ENCODE results near the gene BCL2L11. TPM values are rescaled to one million over a fixed set of nuclear protein-coding genes. Genes with fewer than 3 reads are reported as not detected.

BCL2L11 gene
- total RNA-seq, 1 experiment from 2014 or later = 24.5 TPM

DNA sequence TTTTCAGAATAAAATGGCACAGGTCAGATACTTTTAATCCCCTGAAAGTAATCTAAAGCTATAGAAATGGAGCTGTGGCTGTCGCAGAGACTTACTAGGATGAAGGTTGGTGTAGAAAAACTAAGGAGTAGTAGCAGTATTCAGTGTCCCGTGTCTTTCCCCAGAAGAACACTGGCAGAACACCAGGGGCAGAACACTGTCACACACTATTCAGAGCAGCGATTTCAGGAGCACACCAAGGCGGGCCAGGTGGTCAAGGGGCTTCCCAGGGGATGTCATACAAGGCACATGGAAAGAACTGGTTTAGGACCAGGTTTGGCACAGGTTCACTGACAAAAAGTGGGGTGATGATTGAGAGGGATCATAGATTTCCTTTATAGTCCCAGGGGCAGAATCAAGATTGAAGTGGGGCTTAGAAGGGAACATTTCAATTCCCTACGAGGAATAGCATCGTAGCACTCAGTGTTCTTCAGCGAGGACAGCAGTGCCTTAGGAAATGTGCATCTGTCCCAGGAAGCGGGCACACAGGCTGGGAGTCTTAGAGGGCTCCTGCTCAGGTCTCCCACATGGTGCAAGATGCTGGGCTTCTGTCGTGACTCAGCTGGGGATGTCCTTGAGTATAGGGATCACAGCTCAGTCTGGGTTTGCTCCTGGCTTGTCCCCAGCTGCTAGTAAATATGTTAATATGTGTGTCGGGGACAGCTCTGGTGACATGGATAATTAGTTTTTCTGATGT is 22.6 kb downstream of the BCL2L11 start:
- DNase-seq (ENCODE audit: low spot score) = no peak

DNA sequence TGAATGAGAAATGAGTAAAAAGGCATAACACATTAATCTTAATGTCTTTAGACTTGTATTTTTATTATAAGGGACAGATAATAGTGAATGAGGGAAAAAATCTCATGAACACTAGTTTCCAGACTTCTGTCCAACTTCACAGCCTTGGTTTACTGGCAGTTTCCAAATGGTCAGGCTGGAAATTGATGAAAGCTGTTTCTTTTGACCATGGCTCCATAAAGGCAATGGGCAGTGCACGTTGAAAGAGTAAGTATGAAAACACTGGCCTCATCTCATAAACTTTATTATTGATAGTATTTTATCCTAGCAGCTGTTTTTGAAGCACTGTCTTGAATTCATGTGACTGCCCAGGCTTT is 23.1 kb downstream of the BCL2L11 start:
- DNase-seq (ENCODE audit: low spot score) = no peak

DNA sequence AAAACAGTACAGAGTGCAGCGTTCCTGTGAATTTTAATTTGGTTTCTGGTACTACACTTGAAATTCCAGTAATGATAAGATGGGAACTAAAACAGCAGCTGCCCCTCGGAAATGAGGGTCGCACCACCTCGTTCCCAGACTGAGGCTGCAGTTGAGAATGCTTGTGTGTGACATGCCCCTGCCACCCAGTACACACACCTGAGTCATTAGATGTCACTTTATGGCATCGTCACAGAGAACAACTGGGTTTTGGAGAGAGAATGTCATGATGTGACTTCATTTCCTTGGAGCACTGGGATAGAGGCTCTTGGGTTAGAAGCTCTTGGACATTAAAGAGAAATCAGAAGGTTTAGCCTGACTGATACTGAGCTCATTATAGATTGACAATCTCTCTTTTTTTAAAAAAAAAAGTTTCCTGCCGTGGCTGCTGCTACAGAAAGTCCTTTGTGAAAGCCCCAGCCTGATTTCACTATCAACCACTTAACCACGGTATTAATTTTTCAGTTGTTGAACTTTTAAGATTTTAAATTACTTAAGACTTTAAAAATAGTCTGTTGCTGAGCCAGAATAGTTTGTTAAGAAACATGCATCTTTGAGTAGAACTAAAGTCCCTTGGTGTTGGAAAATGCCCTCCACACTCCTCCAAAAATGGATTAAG is 24.5 kb downstream of the BCL2L11 start:
- no peak for DNase-seq (ENCODE audit: low spot score)

DNA sequence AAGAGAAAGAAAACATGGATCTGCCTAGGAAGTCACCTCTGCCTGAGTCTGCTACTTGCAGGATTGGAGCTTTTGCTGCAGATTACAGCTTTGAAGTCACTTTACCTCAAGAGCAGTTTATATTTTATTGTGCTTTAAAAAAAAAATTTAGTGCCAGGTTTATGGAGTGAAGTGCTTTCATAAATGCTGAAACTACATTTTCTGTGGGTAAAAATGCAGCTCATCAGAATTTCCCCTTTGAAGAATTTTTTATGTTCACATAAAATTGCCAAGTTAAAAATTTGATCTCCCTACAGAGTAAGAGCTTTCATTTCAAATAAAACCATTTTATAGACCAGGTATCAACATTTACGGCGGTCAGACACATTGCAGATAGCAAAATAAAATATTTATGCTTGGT is 25.2 kb downstream of the BCL2L11 start:
- no peak for DNase-seq (ENCODE audit: low spot score)

GRCh38 chr2:111148225-111148873 is 27.6 kb downstream of the BCL2L11 start:
- no peak for DNase-seq (ENCODE audit: low spot score)

- DNase-seq (ENCODE audit: low spot score) = no peak
Measured at GRCh38 chr2:111148925-111149324, 28.2 kb downstream of the BCL2L11 start.

GRCh38 chr2:111149882-111150455 is 29.3 kb downstream of the BCL2L11 start:
- DNase-seq (ENCODE audit: low spot score) = no peak

DNA sequence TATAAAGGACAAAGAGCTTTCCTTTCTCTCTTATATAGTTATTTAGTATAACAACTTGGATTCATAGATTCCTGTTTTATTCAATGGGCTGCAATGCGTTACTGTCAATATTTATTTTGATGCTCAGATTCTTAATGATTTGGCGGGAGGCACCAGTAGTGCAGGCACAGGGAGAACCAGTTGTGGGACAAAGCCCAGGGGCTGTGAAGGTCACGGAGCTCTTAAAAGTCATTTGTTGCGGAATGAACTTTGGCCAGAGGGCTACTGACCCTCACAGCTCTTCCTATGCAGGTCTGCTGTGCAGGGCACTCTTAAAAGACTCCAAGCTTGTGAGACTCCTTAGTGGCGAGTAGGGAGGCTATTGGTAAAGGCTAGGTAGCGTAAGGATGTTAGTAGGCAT is 34.0 kb downstream of the BCL2L11 start:
- no peak for DNase-seq (ENCODE audit: low spot score)

DNA sequence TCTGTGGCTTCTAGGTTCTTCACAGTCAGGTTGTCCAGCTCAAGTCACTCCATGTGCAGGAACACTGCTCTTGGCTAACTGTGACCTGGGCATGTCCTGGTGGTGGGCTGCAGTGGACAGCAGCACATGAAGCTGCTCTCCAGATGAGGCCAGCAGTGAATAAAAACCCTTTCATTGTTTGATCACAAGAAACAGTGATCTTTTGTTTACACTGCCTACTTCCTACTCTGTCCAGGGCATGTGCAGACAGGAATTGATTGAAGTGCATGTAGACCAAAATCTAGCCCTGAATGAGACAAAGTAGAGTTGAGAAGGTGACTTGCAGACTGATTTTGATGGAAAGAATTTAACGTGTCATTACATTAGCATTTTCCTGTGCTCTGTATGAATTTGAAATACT is 34.9 kb downstream of the BCL2L11 start:
- DNase-seq (ENCODE audit: low spot score) = no peak

DNA sequence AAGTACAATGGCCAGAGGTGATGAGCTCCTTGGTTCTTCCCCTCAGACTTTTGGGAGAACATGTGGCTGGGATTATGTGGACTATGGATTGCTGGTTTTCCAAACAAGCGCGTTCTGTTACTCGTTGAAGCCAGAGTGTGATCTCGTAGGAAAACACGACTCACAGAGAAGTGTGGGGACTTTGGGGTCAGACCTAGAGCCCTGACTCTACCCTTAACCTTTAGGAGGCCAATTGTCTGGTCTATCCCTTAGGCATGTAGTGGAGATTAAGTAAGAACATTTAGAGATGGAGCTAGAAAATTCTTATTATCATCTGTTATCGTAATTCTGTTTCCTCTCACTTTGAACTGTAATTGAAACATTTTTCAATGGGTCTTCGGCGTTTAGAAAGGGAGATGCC is 35.8 kb downstream of the BCL2L11 start:
- no peak for DNase-seq (ENCODE audit: low spot score)

DNA sequence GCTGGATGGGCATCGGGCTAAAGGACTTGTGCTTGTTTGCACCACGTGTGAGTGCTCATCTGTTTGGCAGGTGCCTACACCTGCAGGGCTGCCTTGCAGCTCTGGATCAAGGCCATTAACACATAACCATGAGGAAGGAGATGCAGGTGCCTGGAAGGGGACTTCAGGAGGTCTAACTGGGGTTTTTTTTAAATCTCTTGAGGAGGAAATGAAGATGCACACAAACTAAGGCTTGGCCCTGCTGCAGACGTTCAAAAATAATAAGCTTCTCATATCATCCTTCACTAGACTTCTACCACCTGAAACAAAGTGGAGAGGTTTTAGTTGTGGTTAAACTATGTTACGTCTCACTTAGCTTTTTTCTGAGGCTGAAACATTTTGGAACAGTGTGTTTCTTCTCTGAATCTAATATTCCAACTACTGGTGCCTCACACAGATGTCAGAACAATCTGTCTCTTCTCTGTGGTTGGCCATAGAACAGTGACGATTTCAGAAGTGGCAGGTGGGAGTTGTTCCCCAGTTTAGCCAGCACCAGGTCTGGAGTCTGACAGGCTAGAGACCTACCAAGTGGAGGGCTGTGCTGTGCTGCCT is 36.5 kb downstream of the BCL2L11 start:
- DNase-seq (ENCODE audit: low spot score) = no peak

- DNase-seq (ENCODE audit: low spot score) = no peak
Measured at GRCh38 chr2:111157798-111158197, 37.1 kb downstream of the BCL2L11 start.

DNA sequence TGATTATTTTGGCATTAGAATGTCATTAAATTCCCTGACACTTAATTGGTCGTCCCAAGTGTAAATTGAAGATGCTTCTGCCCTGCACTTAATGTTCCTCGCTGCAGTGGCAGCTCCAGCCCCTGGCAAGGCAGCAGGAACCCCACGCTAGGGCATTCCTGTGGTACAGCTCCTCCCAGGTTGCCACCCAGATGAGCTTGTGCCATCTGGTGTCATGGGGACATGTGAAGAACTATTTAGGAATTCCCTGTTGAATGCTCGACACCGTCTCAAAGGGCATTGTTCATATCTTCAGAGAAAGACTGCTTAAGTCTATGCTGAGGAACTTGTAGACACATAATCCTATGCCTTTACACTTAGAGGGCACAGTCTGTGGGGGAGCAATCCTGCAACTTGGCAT is 38.9 kb downstream of the BCL2L11 start:
- DNase-seq (ENCODE audit: low spot score) = no peak

DNA sequence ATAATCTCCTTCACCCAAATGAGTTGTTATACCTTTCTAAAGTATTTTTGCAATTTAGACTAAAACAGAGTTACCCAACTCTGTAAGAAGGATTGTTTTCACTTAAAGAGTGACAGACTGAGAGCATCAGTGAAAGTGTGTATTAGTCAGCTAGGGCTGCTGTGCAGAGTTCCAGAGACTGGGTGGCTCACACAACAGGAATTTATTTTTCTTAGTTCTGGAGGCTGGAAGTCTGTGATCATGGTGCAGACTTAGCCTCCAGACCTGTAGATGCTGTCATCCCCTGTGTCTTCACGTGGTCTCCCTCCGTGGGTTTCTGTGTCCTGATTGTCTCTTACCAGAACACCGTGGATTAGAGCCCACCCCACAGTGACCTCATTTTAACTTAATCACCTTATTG is 40.0 kb downstream of the BCL2L11 start:
- DNase-seq (ENCODE audit: low spot score) = no peak

DNA sequence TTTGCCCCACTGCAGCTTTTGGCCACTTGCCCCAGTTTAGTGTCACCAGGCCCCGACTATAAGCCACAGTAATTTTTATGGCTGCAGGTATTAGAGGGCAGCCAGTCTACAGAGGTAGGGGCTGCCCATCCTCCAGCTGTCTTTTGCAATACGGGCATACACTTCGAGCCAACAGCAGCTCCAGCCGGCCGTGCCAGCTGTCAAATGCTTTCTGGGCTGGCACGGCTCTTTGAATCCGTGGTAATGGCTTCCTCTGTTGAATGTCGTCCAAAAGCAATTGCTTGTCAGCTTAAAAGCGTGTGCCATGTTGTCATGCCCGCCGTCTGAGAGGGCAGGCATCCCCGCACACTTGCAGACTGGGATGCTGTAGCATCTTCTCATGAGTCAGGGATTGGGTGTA is 41.3 kb downstream of the BCL2L11 start:
- no peak for DNase-seq (ENCODE audit: low spot score)

DNA sequence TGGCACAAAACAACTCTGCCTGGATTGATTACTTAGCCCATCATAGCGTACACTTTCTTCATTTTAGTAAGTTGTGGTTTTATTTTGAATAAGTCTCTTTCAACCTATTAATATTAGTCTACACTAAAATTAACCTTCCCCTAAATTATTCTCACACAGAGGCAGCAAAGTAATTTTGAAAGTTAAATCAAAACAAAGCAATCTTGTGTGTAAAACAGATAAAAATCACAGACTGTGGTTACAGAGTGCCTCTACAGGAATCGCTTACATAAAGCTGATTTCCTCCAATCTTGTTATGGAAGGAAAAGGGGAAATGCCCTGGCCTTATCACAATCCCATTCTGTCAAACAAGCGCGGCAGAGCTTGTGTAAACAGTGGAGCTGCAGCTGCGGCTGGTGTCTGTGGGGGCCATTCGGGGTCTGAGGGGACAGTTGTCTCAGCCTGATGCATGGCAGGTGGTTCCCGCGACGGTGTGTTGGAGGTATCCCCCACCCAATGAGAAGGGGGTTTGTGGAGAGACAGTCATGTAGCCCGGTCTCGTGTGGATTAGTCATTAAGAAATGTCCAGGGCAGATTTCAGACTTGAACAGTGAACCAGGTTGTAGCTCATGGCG is 42.1 kb downstream of the BCL2L11 start:
- peak; percentile 37 for DNase-seq (ENCODE audit: low spot score)

DNA sequence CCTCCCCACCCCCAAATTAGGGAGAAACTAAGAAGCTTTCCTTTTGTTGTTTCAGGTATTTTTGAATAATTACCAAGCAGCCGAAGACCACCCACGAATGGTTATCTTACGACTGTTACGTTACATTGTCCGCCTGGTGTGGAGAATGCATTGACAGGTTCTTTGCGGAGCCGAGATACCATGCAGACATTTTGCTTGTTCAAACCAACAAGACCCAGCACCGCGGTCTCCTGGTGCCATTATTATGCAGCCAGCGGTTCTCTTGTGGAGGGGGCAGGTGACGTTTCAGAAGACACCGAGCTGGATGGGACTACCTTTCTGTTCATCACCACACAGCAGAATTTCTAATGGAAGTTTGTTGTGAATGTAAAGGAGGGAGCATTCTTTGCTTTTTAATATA is 43.4 kb downstream of the BCL2L11 start:
- no peak for DNase-seq (ENCODE audit: low spot score)

DNA sequence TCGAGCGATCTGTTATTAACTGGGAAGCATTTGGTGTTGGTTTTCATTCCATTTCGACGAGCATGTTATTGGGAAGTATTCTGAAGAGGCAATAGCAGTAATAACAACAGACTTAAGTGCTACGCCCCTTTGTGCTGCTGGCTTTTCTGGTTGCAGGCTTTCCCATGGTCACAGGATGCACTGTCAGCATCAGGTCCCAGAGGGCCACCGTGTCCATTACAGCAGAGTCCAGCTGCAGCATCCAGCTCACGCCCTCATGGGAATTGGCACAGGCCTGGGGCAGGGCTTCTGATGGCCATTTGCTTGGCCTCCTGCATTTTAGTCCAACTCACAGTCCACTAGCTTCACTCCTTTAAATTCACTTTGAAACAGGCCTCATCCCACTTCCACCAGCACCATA is 44.4 kb downstream of the BCL2L11 start:
- DNase-seq (ENCODE audit: low spot score) = no peak

DNA sequence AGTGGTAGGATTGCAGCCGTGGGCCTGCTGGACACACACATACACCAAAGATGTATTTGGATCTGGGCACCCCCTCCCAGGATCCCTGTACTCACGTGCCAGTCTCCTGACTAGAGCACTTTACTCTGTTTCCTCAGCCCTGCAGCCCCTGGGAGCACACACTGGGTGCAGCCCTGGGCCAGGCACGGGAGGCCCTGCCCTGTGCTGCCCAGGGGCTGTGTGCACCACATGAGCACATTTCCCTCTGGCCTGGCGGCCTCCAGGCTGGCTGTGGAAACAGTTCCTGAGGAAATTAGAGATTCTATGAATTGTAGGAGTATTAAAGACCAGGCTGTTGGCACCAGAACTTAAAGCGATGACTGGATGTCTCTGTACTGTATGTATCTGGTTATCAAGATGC is 45.4 kb downstream of the BCL2L11 start:
- DNase-seq (ENCODE audit: low spot score) = no peak

DNA sequence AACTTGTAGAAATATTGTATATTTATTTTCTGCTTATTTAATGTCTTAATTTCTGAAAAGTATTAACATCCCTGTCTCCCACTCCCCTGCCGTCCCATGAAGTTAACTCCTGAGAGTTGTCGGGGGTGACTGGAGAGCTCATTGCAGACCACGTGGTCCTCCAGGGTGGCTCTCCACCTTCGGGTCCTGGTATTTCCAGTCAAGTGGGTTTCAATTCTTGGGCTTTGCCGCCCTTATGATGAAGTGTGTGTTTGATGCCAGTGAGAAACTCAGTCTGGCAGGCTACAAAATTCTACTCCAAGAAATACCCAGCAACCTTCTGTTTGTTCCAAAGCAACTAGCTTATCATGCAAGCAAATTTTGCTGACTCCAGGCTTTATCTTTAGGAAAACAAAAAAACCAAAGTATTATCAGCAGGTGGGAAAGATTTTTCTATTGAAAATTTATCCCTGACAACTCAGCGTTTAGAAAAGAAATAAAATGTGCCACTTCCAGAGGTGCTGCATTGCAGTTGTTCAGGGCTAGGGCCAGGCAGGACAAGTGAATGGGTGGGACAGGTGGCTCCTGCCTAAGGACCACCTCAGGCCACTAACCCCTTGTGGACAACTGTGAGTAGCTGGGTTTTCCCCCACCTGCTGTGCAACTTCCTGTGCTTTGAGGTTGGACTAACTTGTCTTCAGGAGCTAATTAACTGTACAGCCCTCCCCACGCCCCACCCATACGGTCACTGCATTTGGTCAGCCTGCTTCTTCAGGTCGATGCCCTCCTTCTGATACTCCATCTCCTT is 46.6 kb downstream of the BCL2L11 start:
- no peak for DNase-seq (ENCODE audit: low spot score)

DNA sequence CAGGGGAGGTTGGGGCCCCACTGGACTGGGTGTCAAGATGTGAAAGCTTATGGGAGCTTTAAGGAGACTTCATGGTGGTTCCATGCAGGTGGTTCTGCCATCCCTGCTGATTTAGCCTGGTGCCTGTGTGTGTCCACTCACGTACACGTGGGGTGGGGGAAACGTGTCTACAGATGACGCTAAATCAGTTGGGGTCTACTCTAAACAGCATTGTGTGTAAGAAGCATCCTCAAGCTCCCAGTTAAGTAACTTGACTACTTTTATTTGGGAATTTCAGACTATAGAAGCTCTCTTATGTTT is 47.1 kb downstream of the BCL2L11 start:
- no peak for DNase-seq (ENCODE audit: low spot score)
